CD14-positive monocyte (primary cell): ENCODE measurements around the gene MANSC4. TPM values are rescaled to one million over a fixed set of nuclear protein-coding genes. Genes with fewer than 3 reads are reported as not detected.

Experiments
- DNase-seq, 3 donors: peaks; one replicate each; pipeline ENCODE4 v3.0.0-alpha.2; 2011 to 2022
- H2AFZ ChIP-seq: 2 replicates; pipeline ENCODE4 v1.6.0; 2012; ENCODE audit warnings: mild to moderate bottlenecking, low read depth, low read length, inconsistent platforms; ENCODE audit not compliant: insufficient read depth, poor library complexity, severe bottlenecking
- H3K27ac ChIP-seq, 2 donors: 1 replicate in 1 of 2; 2 replicates in 1 of 2; pipeline ENCODE4 v1.5.1; 2012 to 2013; ENCODE audit warnings: low read length in 2 of 2, control low read depth in 1 of 2, inconsistent platforms in 1 of 2, low read depth in 1 of 2, mild to moderate bottlenecking in 1 of 2
- H3K27me3 ChIP-seq, 2 donors: one replicate each; pipeline versions ENCODE4 v1.6.0 to v1.6.1; 2011 to 2013; ENCODE audit warnings: low read length in 2 of 2; ENCODE audit not compliant: control insufficient read depth in 2 of 2, insufficient read depth in 2 of 2
- H3K36me3 ChIP-seq, 2 donors: replicated peaks in 1 of 2; 1 replicate in 1 of 2; 2 replicates in 1 of 2; pipeline versions ENCODE4 v1.5.1 to v1.6.1; 2012 to 2013; ENCODE audit warnings: low read length in 2 of 2, control low read depth in 1 of 2, inconsistent platforms in 1 of 2, mild to moderate bottlenecking in 1 of 2; ENCODE audit not compliant: insufficient read depth in 2 of 2, control insufficient read depth in 1 of 2
- H3K4me1 ChIP-seq, 2 donors: 1 replicate in 1 of 2; 2 replicates in 1 of 2; pipeline versions ENCODE4 v1.5.1 to v1.6.1; 2012 to 2013; ENCODE audit warnings: low read length in 2 of 2, control low read depth in 1 of 2, inconsistent platforms in 1 of 2, mild to moderate bottlenecking in 1 of 2, moderate library complexity in 1 of 2; ENCODE audit not compliant: insufficient read depth in 2 of 2, control insufficient read depth in 1 of 2
- H3K4me2 ChIP-seq: replicated peaks from 2 replicates; pipeline ENCODE3; 2012; ENCODE audit warnings: low read length, moderate library complexity, mild to moderate bottlenecking; ENCODE audit not compliant: poor library complexity, severe bottlenecking; ENCODE audit errors: extremely low read depth
- H3K4me3 ChIP-seq, 3 experiments: fragments of 200-600 bp in 1 of 3; sonication (generic) in 1 of 3; replicated peaks in 1 of 3; 1 replicate in 2 of 3; 2 replicates in 1 of 3; pipeline ENCODE4 v1.5.1; 2011 to 2013; ENCODE audit warnings: low read length in 3 of 3, mild to moderate bottlenecking in 3 of 3, control low read depth in 2 of 3, low read depth in 2 of 3, inconsistent platforms in 1 of 3, moderate library complexity in 1 of 3
- H3K79me2 ChIP-seq: 2 replicates; pipeline ENCODE4 v1.6.0; 2012; ENCODE audit warnings: mild to moderate bottlenecking, control low read depth, inconsistent platforms, low read length, moderate library complexity; ENCODE audit not compliant: insufficient read depth
- H3K9ac ChIP-seq: 2 replicates; pipeline ENCODE4 v1.6.0; 2017; ENCODE audit warnings: low read length, mild to moderate bottlenecking; ENCODE audit not compliant: insufficient read depth, poor library complexity, severe bottlenecking
- H3K9me3 ChIP-seq, 2 donors: replicated peaks in 1 of 2; 1 replicate in 1 of 2; 2 replicates in 1 of 2; pipeline versions ENCODE4 v1.5.1 to v1.6.1; 2012 to 2013; ENCODE audit warnings: low read length in 2 of 2, control low read depth in 1 of 2; ENCODE audit not compliant: control insufficient read depth in 1 of 2, insufficient read depth in 1 of 2
- H4K20me1 ChIP-seq: 2 replicates; pipeline ENCODE4 v1.6.0; 2012; ENCODE audit warnings: mild to moderate bottlenecking, low read length, control low read depth, moderate library complexity; ENCODE audit not compliant: insufficient read depth
- H3K27ac Mint-ChIP-seq, 7 donors: one replicate each; pipeline ENCODE4 v1.8.0; 2020; ENCODE audit warnings: mild to moderate bottlenecking in 7 of 7, mixed read lengths in 7 of 7, moderate library complexity in 6 of 7, inconsistent platforms in 2 of 7
- H3K27me3 Mint-ChIP-seq, 3 donors: one replicate each; pipeline ENCODE4 v1.8.0; 2021 to 2022; ENCODE audit warnings: low read depth in 3 of 3, mild to moderate bottlenecking in 3 of 3, mixed read lengths in 3 of 3, moderate library complexity in 3 of 3, inconsistent platforms in 1 of 3
- H3K36me3 Mint-ChIP-seq, 2 donors: one replicate each; pipeline ENCODE4 v1.8.0; 2020; ENCODE audit warnings: mixed read lengths in 2 of 2, inconsistent platforms in 1 of 2, mild to moderate bottlenecking in 1 of 2
- H3K4me1 Mint-ChIP-seq: one replicate; pipeline ENCODE4 v1.8.0; 2020; ENCODE audit warnings: mild to moderate bottlenecking, mixed read lengths
- H3K4me3 Mint-ChIP-seq, 2 donors: one replicate each; pipeline ENCODE4 v1.8.0; 2020; ENCODE audit warnings: mild to moderate bottlenecking in 2 of 2, mixed read lengths in 2 of 2, moderate library complexity in 1 of 2
- H3K9me3 Mint-ChIP-seq, 7 donors: one replicate each; pipeline ENCODE4 v1.8.0; 2020 to 2022; ENCODE audit warnings: mixed read lengths in 7 of 7, mild to moderate bottlenecking in 6 of 7, moderate library complexity in 6 of 7, inconsistent platforms in 2 of 7
- WGBS: methylation state at CpG from one replicate; pipeline ENCODE4 v1.1.5; 2013; ENCODE audit warnings: missing lambda C conversion rate; ENCODE audit not compliant: insufficient coverage; 5-methylcytosine and 5-hydroxymethylcytosine counted together
- intact Hi-C, 2 donors: fragments of 100-400 bp; cut with micrococcal nuclease; formaldehyde crosslinking; loops; one replicate each; pipeline versions ENCODE4 v1.15.0 to v1.15.1; 2023
- polyA plus RNA-seq, 3 donors: library from polyadenylated mRNA; depleted of rRNA in 1 of 3; unstranded in 2 of 3; stranded (reverse) in 1 of 3; fragments of 300-500 nt in 2 of 3; fragments of >200 nt in 1 of 3; fragmentation: Illumina TruSeq in 2 of 3; gene quantifications; 1 replicate in 2 of 3; 2 replicates in 1 of 3; pipeline ENCODE4 v1.2.3, GENCODE V29; 2012 to 2021
- TF ChIP-seq, protein P1 (sequence below): fragments of 200-600 bp; IDR thresholded peaks from one replicate; pipeline ENCODE4 v1.8.0; 2022; ENCODE audit warnings: antibody characterized with exemption, mild to moderate bottlenecking

MANSC4 gene
- polyA plus RNA-seq, 3 donors: not detected

DNA sequence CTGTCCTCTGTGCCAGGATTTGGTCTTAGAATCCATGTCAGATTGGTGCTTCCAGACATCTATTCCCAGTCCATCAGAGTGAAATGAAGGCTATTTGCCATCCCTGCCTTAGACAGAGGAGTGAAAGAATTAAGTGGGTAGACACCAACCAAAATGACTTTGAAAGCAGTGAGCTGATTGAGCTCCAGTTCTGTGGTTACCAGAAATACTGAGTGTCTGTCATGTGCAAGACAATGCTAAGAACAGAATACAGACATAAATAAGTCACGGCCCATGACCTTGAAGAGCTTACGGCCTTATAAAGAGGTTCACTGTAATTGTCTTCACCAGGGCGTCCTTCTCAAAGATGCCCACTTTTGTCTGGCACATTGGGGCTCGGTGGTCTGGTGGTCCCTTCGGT is 21.6 kb upstream of the MANSC4 start:
- Mint-ChIP-seq H3K9me3 (peaks cover 0 to 3% (median 0%) of the 10 kb centered on the region in 7 donors), H3K4me3 (no peak overlapping the region), H3K36me3 (peaks cover 30 to 32% of the 10 kb centered on the region in 2 donors), H3K27me3 (no peaks in the 10 kb centered on the region), H3K4me1 (peaks cover 7% of the 10 kb centered on the region), H3K27ac (no peak overlapping the region)
- Histone ChIP-seq H3K27me3 (no peaks in the 10 kb centered on the region), H3K4me2 (no peak overlapping the region), H3K27ac (no peak overlapping the region), H3K9me3 (no peaks in the 10 kb centered on the region), H3K79me2 (no peaks in the 10 kb centered on the region), H3K36me3 (peaks cover 20 to 42% of the 10 kb centered on the region in 2 donors), H3K4me3 (no peak overlapping the region), H3K4me1 (peaks cover 4% of the 10 kb centered on the region in 2 donors), H4K20me1 (no peaks in the 10 kb centered on the region), H2AFZ (no peak overlapping the region), H3K9ac (no peak overlapping the region)
- WGBS: 94% methylated on average over 5 of the region's 5 CpGs
- TF ChIP-seq, protein P1, sequence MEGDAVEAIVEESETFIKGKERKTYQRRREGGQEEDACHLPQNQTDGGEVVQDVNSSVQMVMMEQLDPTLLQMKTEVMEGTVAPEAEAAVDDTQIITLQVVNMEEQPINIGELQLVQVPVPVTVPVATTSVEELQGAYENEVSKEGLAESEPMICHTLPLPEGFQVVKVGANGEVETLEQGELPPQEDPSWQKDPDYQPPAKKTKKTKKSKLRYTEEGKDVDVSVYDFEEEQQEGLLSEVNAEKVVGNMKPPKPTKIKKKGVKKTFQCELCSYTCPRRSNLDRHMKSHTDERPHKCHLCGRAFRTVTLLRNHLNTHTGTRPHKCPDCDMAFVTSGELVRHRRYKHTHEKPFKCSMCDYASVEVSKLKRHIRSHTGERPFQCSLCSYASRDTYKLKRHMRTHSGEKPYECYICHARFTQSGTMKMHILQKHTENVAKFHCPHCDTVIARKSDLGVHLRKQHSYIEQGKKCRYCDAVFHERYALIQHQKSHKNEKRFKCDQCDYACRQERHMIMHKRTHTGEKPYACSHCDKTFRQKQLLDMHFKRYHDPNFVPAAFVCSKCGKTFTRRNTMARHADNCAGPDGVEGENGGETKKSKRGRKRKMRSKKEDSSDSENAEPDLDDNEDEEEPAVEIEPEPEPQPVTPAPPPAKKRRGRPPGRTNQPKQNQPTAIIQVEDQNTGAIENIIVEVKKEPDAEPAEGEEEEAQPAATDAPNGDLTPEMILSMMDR: no peak
- DNase-seq: no peak
- intact Hi-C loops: no loop called here

GRCh38 chr12:27800819-27801218 is 20.8 kb upstream of the MANSC4 start:
- Mint-ChIP-seq H3K4me1 (peaks cover 5% of the 10 kb centered on the region), H3K27me3 (no peaks in the 10 kb centered on the region), H3K9me3 (peaks cover 0 to 3% (median 0%) of the 10 kb centered on the region in 7 donors), H3K27ac (no peak overlapping the region), H3K4me3 (no peak overlapping the region), H3K36me3 (peaks cover 33 to 40% of the 10 kb centered on the region in 2 donors)
- no peaks in the 10 kb centered on the region for H3K79me2 ChIP-seq
- H3K4me1 ChIP-seq: peaks cover 4% of the 10 kb centered on the region in 2 donors
- H3K36me3 ChIP-seq: peaks cover 22 to 50% of the 10 kb centered on the region in 2 donors
- no peak overlapping the region for H3K4me3 ChIP-seq
- no peaks in the 10 kb centered on the region for H3K9me3 ChIP-seq
- TF ChIP-seq, protein P1: no peak
- no peak overlapping the region for H3K27ac ChIP-seq
- intact Hi-C loops: no loop called here
- H4K20me1 ChIP-seq: no peaks in the 10 kb centered on the region
- no peak overlapping the region for H3K4me2 ChIP-seq
- H3K9ac ChIP-seq: no peak overlapping the region
- no CpG with 5 or more reads among the region's 3 CpGs for WGBS
- H2AFZ ChIP-seq: no peak overlapping the region
- DNase-seq: no peak
- H3K27me3 ChIP-seq: no peaks in the 10 kb centered on the region
